Activated CD8-positive, alpha-beta memory T cell treated with anti-CD3 and anti-CD28 coated beads, Interleukin-2, amount 50 U/mL, for 4 hours (primary cell): Measurements from ENCODE around the gene RBM47.
"Not testable (repeated sequence)": the region's sequence is repeated elsewhere in the genome, so short reads cannot be mapped to it uniquely, and the experiment has no call there.

Source experiments
- DNase-seq: peaks from one replicate; pipeline ENCODE4 v3.0.0-alpha.2; 2020

RBM47 gene

GRCh38 chr4:40559585-40560465, 69.8 kb downstream of the RBM47 start:
- no peak for DNase-seq

- DNase-seq, result no peak
These were observed 71.9 kb downstream of the RBM47 start for GRCh38 chr4:40557736-40558135.

GRCh38 chr4:40555176-40555900, 74.3 kb downstream of the RBM47 start:
- no peak for DNase-seq

- not testable (repeated sequence) for DNase-seq
These were observed 75.0 kb downstream of the RBM47 start for GRCh38 chr4:40554641-40555040.

GRCh38 chr4:40553995-40554394, 75.7 kb downstream of the RBM47 start:
- no peak for DNase-seq

- no peak for DNase-seq
These were observed 77.1 kb downstream of the RBM47 start for GRCh38 chr4:40552536-40552935.

- DNase-seq, result not testable (repeated sequence)
These were observed 78.0 kb downstream of the RBM47 start for GRCh38 chr4:40551568-40552136.

GRCh38 chr4:40550948-40551462, 78.7 kb downstream of the RBM47 start:
- DNase-seq, result no peak

GRCh38 chr4:40550196-40550595, 79.5 kb downstream of the RBM47 start:
- DNase-seq, result no peak

- no peak for DNase-seq
These were observed 81.4 kb downstream of the RBM47 start for GRCh38 chr4:40548256-40548655.

- no peak for DNase-seq
These were observed 81.9 kb downstream of the RBM47 start for GRCh38 chr4:40547789-40548132.

GRCh38 chr4:40546969-40547788, 82.5 kb downstream of the RBM47 start:
- no peak for DNase-seq

GRCh38 chr4:40546506-40546905, 83.2 kb downstream of the RBM47 start:
- no peak for DNase-seq

- not testable (repeated sequence) for DNase-seq
These were observed 84.2 kb downstream of the RBM47 start for GRCh38 chr4:40545487-40545886.

- no peak for DNase-seq
These were observed 85.4 kb downstream of the RBM47 start for GRCh38 chr4:40544221-40544620.

GRCh38 chr4:40540800-40541199, 88.9 kb downstream of the RBM47 start:
- no peak for DNase-seq

- no peak for DNase-seq
These were observed 93.6 kb downstream of the RBM47 start for GRCh38 chr4:40536032-40536431.

GRCh38 chr4:40531636-40532023, 98.0 kb downstream of the RBM47 start:
- DNase-seq, result no peak

GRCh38 chr4:40530961-40531635, 98.6 kb downstream of the RBM47 start:
- DNase-seq, result no peak

- no peak for DNase-seq
These were observed 102.9 kb downstream of the RBM47 start for GRCh38 chr4:40526741-40527140.

GRCh38 chr4:40525752-40526598, 103.7 kb downstream of the RBM47 start:
- no peak for DNase-seq
